HUES6 (cell line): ENCODE results near the gene DNASE1.
A peak's percentile ranks its signal among the peaks of the same experiment; 100 is the strongest.

Experiments
- H3K27ac ChIP-seq: 2 replicates; pipeline ENCODE4 v1.7.0; 2013; ENCODE audit warnings: low read depth, mild to moderate bottlenecking, low read length, inconsistent platforms
- H3K27me3 ChIP-seq: 2 replicates; pipeline ENCODE4 v1.6.1; 2013; ENCODE audit warnings: low read length; ENCODE audit not compliant: control insufficient read depth, insufficient read depth
- H3K36me3 ChIP-seq: 2 replicates; pipeline ENCODE4 v1.6.1; 2013; ENCODE audit warnings: low read length; ENCODE audit not compliant: control insufficient read depth, insufficient read depth
- H3K4me1 ChIP-seq: 2 replicates; pipeline ENCODE4 v1.6.1; 2013; ENCODE audit warnings: low read length; ENCODE audit not compliant: control insufficient read depth, insufficient read depth
- H3K4me3 ChIP-seq: 2 replicates; pipeline ENCODE4 v1.5.1; 2013; ENCODE audit warnings: low read depth, low read length
- H3K9ac ChIP-seq: one replicate; pipeline ENCODE4 v1.6.1; 2013; ENCODE audit warnings: mild to moderate bottlenecking, low read length
- H3K9me3 ChIP-seq: 2 replicates; pipeline ENCODE4 v1.6.1; 2013; ENCODE audit warnings: low read depth, low read length; ENCODE audit not compliant: control insufficient read depth, insufficient read depth

The DNASE1 gene

GRCh38 chr16:3612510-3613466 is 41.7 kb upstream of the DNASE1 start:
- Histone ChIP-seq H3K27me3 (no peaks in the 10 kb centered on the region), H3K4me1 (peaks cover 9% of the 10 kb centered on the region; the same call in 1 of the 2 replicates), H3K9ac (no peak overlapping the region), H3K27ac (no peak overlapping the region), H3K4me3 (peak overlapping the region; percentile 97), H3K36me3 (peaks cover 16% of the 10 kb centered on the region), H3K9me3 (no peaks in the 10 kb centered on the region)

- H3K4me3 ChIP-seq = no peak overlapping the region
- no peaks in the 10 kb centered on the region for H3K9me3 ChIP-seq
- H3K9ac ChIP-seq = no peak overlapping the region
- no peaks in the 10 kb centered on the region for H3K4me1 ChIP-seq
- no peak overlapping the region for H3K27ac ChIP-seq
- no peaks in the 10 kb centered on the region for H3K27me3 ChIP-seq
- H3K36me3 ChIP-seq = peaks cover 9% of the 10 kb centered on the region
These were observed 35.7 kb upstream of the DNASE1 start for GRCh38 chr16:3618769-3619141.

- Histone ChIP-seq H3K27ac (no peak overlapping the region), H3K9ac (no peak overlapping the region), H3K36me3 (no peaks in the 10 kb centered on the region), H3K4me3 (no peak overlapping the region), H3K27me3 (no peaks in the 10 kb centered on the region), H3K4me1 (no peaks in the 10 kb centered on the region; the same call in 1 of the 2 replicates), H3K9me3 (no peaks in the 10 kb centered on the region)
These were observed 30.8 kb upstream of the DNASE1 start for GRCh38 chr16:3623642-3624041.

GRCh38 chr16:3625331-3625730 is 29.2 kb upstream of the DNASE1 start:
- H3K9ac ChIP-seq = no peak overlapping the region
- H3K27ac ChIP-seq = no peak overlapping the region
- no peak overlapping the region for H3K4me3 ChIP-seq
- no peaks in the 10 kb centered on the region for H3K9me3 ChIP-seq
- H3K4me1 ChIP-seq = no peaks in the 10 kb centered on the region; the same call in 1 of the 2 replicates
- H3K27me3 ChIP-seq = no peaks in the 10 kb centered on the region
- no peaks in the 10 kb centered on the region for H3K36me3 ChIP-seq

GRCh38 chr16:3625911-3626732 is 28.4 kb upstream of the DNASE1 start:
- no peaks in the 10 kb centered on the region for H3K9me3 ChIP-seq
- H3K4me3 ChIP-seq = no peak overlapping the region
- H3K9ac ChIP-seq = no peak overlapping the region
- H3K36me3 ChIP-seq = no peaks in the 10 kb centered on the region
- no peak overlapping the region for H3K27ac ChIP-seq
- no peaks in the 10 kb centered on the region for H3K27me3 ChIP-seq
- no peaks in the 10 kb centered on the region; the same call in 1 of the 2 replicates for H3K4me1 ChIP-seq

- H3K9me3 ChIP-seq = no peaks in the 10 kb centered on the region
- no peak overlapping the region for H3K4me3 ChIP-seq
- peak overlapping the region; percentile 48; the same call in 1 of the 2 replicates for H3K27ac ChIP-seq
- H3K27me3 ChIP-seq = no peaks in the 10 kb centered on the region
- H3K36me3 ChIP-seq = no peaks in the 10 kb centered on the region
- H3K9ac ChIP-seq = peak overlapping the region; percentile 65
- peaks cover 33% of the 10 kb centered on the region for H3K4me1 ChIP-seq
These were observed 17.0 kb upstream of the DNASE1 start for GRCh38 chr16:3637371-3637923.

- H3K4me1 ChIP-seq = peaks cover 43% of the 10 kb centered on the region
- H3K27ac ChIP-seq = no peak overlapping the region
- H3K4me3 ChIP-seq = no peak overlapping the region
- H3K36me3 ChIP-seq = no peaks in the 10 kb centered on the region
- no peak overlapping the region for H3K9ac ChIP-seq
- H3K27me3 ChIP-seq = no peaks in the 10 kb centered on the region
- no peaks in the 10 kb centered on the region for H3K9me3 ChIP-seq
These were observed 15.4 kb upstream of the DNASE1 start for GRCh38 chr16:3638916-3639644.

GRCh38 chr16:3640207-3640606 is 14.3 kb upstream of the DNASE1 start:
- no peaks in the 10 kb centered on the region for H3K9me3 ChIP-seq
- no peaks in the 10 kb centered on the region for H3K36me3 ChIP-seq
- H3K4me1 ChIP-seq = peaks cover 47% of the 10 kb centered on the region
- no peak overlapping the region for H3K27ac ChIP-seq
- no peaks in the 10 kb centered on the region for H3K27me3 ChIP-seq
- no peak overlapping the region for H3K9ac ChIP-seq
- no peak overlapping the region for H3K4me3 ChIP-seq

- H3K9me3 ChIP-seq = no peaks in the 10 kb centered on the region
- H3K4me3 ChIP-seq = no peak overlapping the region
- no peak overlapping the region for H3K9ac ChIP-seq
- no peak overlapping the region for H3K27ac ChIP-seq
- H3K27me3 ChIP-seq = no peaks in the 10 kb centered on the region
- no peaks in the 10 kb centered on the region for H3K36me3 ChIP-seq
- H3K4me1 ChIP-seq = peaks cover 53% of the 10 kb centered on the region
These were observed 13.6 kb upstream of the DNASE1 start for GRCh38 chr16:3640632-3641501.
